HG03095 (cell line): ENCODE measurements around the gene FAM222A.
"Not testable (repeated sequence)": the region's sequence is repeated elsewhere in the genome, so short reads cannot be mapped to it uniquely, and the experiment has no call there.

Source experiments
- ATAC-seq: cut with Tn5 transposase; IDR thresholded peaks from one replicate; pipeline ENCODE4 v1.9.1; 2021; ENCODE audit warnings: moderate library complexity; ENCODE audit not compliant: unreplicated experiment

The FAM222A gene

GRCh38 chr12:109693653-109694600 is 19.7 kb upstream of the FAM222A start:
- no peak for ATAC-seq

DNA sequence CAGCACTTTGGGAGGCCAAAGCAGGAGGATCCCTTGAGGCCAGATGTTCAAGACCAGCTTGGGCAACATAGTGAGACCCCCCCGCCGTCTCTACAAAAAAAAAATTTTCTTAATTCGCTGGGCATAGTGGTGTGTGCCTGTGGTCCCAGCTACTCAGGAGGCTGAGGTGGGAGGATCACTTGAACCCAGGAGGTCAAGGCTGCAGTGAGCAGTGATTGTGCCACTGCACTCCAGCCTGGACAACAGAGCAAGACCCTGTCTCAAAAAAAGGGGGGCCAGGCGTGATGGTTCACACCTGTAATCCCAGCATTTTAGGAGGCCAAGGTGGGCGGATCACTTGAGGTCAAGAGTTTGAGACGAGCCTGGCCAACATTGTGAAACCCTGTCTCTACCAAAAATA is 19.0 kb upstream of the FAM222A start:
- not testable (repeated sequence) for ATAC-seq

GRCh38 chr12:109695416-109695815 is 18.2 kb upstream of the FAM222A start:
- ATAC-seq, result no peak

DNA sequence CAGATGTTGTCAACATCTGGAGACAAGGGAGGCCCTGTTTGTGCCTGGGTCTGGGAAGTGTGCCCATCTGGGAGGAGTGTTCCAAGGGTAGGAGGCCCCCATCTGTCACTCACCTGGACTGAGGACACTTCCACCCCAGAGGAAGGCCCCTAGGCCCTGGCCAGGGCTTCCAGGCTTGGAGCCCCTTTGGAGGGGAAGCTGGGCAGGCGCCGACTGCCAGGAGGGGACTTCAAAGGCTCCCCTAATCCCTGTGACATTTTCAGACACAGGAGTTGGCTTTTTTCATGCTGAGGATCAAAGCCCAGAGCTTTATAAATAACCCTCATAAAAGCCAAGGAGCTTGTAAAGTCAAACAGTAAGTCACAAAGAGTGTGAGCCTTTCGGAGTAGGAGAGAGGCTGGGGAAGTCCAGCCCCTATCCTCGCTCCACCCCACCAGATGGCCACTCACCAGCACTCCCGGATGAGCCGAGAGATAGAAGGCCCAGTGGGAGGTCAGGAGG is 17.6 kb upstream of the FAM222A start:
- no peak for ATAC-seq

DNA sequence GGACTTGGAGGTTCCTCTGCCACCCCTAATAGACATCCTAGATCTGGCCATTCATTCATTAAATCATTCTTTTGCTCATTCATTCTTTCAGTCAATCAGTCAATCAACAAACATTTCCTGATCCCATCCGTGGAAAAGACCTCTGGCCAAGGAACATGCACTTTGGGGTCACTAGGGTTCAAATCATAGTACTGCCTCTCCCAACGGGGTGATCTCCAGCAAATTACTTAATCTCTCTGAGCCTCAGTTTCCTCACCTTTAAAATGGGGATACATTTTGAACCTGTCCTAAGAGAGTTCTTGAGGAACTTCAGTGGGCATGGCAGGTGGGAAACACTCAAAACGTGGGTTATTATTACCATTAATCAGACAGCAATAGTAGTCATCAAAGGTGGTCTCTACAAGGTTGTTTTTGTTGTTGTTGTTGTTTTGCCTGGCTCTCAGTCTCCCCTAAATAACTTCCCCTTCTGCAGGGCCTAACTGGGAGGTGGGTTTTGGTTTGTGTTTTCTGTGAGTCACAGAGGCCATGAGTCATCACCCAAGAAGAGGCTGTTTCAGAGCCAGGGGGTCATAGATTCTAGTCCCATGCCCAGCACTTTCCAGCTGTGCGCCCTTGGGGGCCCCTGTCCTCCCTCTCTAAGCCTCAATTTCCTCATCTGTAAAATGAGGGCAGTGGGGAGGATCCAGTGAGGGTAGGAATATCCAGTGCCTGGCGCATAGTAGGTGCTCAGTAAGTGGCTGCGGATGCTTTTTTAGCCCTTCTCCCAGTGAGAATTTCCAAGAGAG is 16.9 kb upstream of the FAM222A start:
- no peak for ATAC-seq

DNA sequence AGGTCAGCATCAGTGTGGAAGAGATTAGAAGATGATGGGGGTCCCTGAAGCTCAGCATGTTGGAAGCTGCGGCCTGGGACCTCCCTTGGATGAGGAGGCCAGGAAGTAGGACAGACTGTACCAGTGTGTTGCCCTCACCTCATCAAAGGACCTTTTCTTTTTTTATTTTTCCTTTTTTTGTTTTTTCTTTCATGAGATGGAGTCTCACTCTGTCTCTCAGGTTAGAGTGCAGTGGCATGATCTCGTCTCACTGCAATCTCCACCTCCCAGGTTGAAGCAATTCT is 16.4 kb upstream of the FAM222A start:
- no peak for ATAC-seq

DNA sequence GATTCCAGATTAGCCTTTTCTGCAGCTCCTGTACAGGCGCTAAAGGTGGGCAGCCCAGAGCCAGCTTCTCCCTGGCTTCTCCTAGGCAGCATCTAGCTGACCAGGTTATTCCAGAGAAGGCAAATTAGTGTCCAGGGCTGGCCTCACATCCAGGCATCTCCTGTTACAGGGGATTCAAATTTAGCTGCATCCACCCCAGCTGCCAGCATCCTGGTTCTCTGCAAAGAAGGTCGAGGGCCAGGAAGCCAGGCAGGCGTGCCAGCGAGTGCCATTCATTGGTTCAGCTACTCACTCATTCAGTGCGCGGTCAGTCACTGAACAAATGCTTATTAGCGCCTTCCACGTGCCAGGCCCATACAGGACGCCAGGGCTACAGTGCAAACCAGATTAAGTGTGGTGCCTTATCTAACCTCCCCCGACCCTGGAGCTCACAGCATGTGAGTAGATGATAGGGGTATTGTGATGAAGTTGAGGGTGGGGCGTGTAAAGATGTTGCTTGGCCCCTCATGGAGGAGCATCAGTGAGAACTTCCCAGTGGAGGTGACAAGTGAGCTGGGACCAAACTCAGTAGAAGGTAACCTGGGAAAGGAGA is 15.7 kb upstream of the FAM222A start:
- ATAC-seq, result no peak

- no peak for ATAC-seq
Measured at GRCh38 chr12:109698820-109699219, 14.8 kb upstream of the FAM222A start.

GRCh38 chr12:109701064-109701463 is 12.6 kb upstream of the FAM222A start:
- ATAC-seq, result no peak

DNA sequence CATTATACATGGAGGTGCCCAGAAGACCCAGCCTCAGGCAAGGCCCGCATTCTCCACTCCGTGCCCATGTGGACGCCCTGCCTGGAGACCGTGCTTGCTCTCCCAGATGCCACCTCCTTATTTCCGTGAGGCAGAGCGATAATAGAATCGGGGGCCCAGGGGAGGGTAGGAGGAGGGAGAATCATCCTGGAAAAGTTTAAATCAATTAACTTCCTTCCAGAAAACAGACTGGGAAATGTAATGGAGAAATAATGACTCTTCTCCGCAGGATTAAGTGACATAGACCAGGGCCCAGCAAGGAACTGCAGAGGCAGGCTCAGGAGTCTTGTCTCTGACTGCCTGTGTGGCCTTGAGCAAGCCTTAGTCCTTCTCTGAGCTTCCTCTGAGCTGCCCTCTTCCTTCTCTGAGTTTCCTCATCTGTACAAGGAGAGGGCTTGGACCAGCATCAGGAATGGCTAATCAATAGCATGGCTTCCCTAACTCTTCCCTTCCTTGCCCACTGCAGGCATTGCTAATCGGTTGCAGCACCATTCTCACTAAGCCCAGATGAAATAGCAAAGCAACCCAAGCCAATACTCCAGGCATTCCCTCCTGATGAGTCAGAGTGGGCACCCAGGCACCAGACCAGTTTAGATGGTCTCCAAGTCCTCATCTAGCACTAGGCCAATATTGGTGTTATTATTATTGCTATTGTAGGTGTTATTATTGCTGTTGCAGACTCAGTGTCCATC is 11.3 kb upstream of the FAM222A start:
- ATAC-seq, result no peak

GRCh38 chr12:109703684-109704083 is 9.9 kb upstream of the FAM222A start:
- ATAC-seq, result no peak

GRCh38 chr12:109704371-109705098 is 9.1 kb upstream of the FAM222A start:
- ATAC-seq, result no peak

DNA sequence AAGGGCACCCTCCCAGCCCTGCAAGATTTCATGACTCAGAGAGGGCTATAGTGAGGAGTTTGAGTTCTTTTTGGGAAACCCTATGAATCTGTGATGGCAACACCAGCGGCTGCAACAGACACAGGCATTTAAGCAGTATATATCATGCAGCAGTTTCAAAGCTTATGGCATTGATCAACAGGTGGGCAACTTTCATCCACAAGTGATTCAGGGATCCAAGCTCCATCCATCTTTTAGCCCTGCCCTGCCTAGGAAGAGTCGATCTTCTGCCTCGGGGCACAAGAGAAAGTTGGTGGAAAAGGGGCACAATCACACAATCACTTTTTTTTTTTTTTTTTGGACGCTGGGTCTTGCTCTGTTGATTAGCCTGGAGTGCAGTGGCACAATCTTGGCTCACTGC is 8.3 kb upstream of the FAM222A start:
- ATAC-seq, result no peak

GRCh38 chr12:109706398-109706746 is 7.3 kb upstream of the FAM222A start:
- no peak for ATAC-seq

GRCh38 chr12:109706747-109707469 is 6.7 kb upstream of the FAM222A start:
- no peak for ATAC-seq

DNA sequence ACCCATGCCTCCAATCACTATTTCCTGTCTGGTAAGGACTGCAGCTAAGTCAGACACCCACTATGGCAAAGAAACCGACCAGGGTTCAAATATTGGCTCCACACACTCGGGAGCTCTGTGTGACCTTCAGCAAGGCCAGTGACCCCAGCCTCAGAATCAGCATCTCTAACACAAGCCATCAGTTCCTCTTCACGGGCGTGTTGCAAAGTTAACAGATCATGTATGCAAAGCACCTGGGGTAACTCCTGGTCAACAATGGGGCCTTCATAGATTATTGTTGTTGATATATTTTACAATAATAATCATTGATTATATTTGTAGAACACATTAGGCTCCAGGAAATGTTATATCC is 6.2 kb upstream of the FAM222A start:
- no peak for ATAC-seq

GRCh38 chr12:109708939-109709338 is 4.7 kb upstream of the FAM222A start:
- ATAC-seq, result no peak

- no peak for ATAC-seq
Measured at GRCh38 chr12:109709401-109709991, 4.1 kb upstream of the FAM222A start.

GRCh38 chr12:109710205-109710746 is 3.3 kb upstream of the FAM222A start:
- ATAC-seq, result no peak
